ENCODE measurements around the gene ATL3.

GRCh38 chr11:63666874-63667273, 4.3 kb downstream of the ATL3 start:
- no peak for TF ChIP-seq CTCF (conservative IDR thresholded peaks at IDR 0.05 in 1 of 2, IDR thresholded peaks at IDR 0.05 in 1 of 2; ENCODE audit: low read depth in 1 of 2, low read length in 2 of 2)
- TF ChIP-seq EZH2 (IDR thresholded peaks at IDR 0.05; ENCODE audit: low read length, missing control alignments), result no peak
